Stimulated activated naive B cell treated with anti-CD40 and anti-IgM and Interleukin-4, amounts not matched to agents 10 μg/mL and 1 μg/mL and 100 μg/mL, for 72 hours (primary cell): ENCODE measurements around the gene KIF2A.
A peak's percentile ranks its signal among the peaks of the same experiment; 100 is the strongest.

Experiments
- ATAC-seq, 2 donors: fragments of 150-1000 bp; cut with Tn5 transposase; replicated peaks; 2 replicates each; pipeline ENCODE4 v1.10.0; 2021; ENCODE audit warnings: moderate library complexity in 1 of 2
- DNase-seq: peaks from one replicate; pipeline ENCODE4 v3.0.0; 2021
- H3K27ac Mint-ChIP-seq: one replicate; pipeline ENCODE4 v1.8.0; 2022; ENCODE audit warnings: mild to moderate bottlenecking, mixed read lengths
- H3K27me3 Mint-ChIP-seq, 2 donors: one replicate each; pipeline ENCODE4 v1.8.0; 2022; ENCODE audit warnings: mixed read lengths in 2 of 2
- H3K36me3 Mint-ChIP-seq, 2 donors: one replicate each; pipeline ENCODE4 v1.8.0; 2022; ENCODE audit warnings: mixed read lengths in 2 of 2, mild to moderate bottlenecking in 1 of 2
- H3K4me1 Mint-ChIP-seq, 2 donors: one replicate each; pipeline ENCODE4 v1.8.0; 2022; ENCODE audit warnings: mixed read lengths in 2 of 2, mild to moderate bottlenecking in 1 of 2
- H3K4me3 Mint-ChIP-seq, 2 donors: one replicate each; pipeline ENCODE4 v1.8.0; 2022; ENCODE audit warnings: mild to moderate bottlenecking in 2 of 2, mixed read lengths in 2 of 2, moderate library complexity in 1 of 2
- H3K9me3 Mint-ChIP-seq, 2 donors: one replicate each; pipeline ENCODE4 v1.8.0; 2022; ENCODE audit warnings: mixed read lengths in 2 of 2, mild to moderate bottlenecking in 1 of 2

Gene KIF2A

DNA sequence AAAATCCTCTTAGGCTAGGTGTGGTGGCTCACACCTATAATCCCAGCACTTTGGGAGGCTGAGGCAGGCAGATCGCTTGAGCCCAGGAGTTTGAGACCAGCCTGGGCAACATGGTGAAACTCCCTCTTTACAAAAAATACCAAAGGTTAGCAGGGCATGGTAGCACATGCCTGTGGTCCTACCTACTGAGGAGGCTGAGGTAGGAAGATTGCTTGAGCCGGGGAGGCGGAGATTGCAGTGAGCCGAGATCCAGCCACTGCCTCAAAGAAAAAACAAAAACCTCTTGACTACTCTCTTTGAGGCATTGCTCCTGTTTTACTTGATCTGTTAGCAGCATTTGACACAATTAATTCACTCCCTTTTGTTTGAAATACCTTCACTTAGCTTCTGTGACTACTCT is 20.7 kb downstream of the KIF2A start:
- ATAC-seq: peak in 1 of 2 donors; percentile 6
- H3K9me3 Mint-ChIP-seq: no peaks in the 10 kb centered on the region
- H3K27ac Mint-ChIP-seq: peak overlapping the region; percentile 65
- no peaks in the 10 kb centered on the region for H3K27me3 Mint-ChIP-seq
- no peak overlapping the region for H3K4me3 Mint-ChIP-seq
- H3K4me1 Mint-ChIP-seq: peaks cover 32 to 64% of the 10 kb centered on the region in 2 donors
- peaks cover 18 to 30% of the 10 kb centered on the region in 2 donors for H3K36me3 Mint-ChIP-seq
- DNase-seq: no peak

DNA sequence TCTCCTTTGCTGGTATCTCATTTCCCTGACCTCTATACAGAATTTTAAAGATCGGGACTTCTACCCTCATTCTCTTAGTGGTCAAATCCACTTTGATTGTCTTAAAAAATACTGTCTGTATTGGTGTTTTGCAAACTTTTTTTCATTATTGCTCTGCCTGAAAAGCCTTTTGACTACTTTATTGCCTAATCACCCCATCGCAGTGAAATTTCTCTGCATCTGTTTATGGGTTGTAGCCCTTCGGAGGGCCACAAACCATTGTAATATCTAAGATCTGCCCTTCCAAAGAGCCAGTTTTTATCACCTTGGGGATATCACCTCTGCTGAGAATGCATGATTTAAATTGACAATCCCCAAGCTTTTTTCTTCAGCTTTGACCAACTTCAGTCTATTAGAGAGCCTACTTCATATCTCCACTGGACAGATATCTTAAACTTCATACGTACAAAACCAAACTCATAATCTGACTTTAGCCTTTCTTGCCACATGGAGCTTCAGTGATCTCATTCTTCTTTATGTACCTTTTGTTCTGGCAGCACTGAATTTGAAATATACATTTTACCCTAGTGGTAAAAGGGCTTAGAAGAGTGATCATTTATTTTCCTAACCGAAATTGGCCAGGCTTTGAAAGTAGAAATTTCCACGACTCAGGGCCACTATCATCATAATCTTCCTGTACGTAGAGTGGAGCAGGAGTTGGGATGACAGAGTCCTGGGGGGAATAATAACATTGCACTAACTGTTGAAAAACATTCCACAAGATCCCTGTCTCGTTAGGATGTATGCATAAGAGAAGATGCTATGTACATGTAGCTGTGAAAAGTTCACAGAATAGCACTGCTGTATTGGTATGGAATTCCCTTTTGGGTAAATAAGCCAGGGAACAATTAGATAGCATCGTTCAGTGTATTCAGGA is 21.4 kb downstream of the KIF2A start:
- no peaks in the 10 kb centered on the region for H3K9me3 Mint-ChIP-seq
- DNase-seq (no peak), ATAC-seq (no peak)
- H3K4me1 Mint-ChIP-seq: peaks cover 32 to 64% of the 10 kb centered on the region in 2 donors
- H3K36me3 Mint-ChIP-seq: peaks cover 14 to 27% of the 10 kb centered on the region in 2 donors
- no peaks in the 10 kb centered on the region for H3K27me3 Mint-ChIP-seq
- H3K27ac Mint-ChIP-seq: peak overlapping the region; percentile 65
- H3K4me3 Mint-ChIP-seq: no peak overlapping the region

DNA sequence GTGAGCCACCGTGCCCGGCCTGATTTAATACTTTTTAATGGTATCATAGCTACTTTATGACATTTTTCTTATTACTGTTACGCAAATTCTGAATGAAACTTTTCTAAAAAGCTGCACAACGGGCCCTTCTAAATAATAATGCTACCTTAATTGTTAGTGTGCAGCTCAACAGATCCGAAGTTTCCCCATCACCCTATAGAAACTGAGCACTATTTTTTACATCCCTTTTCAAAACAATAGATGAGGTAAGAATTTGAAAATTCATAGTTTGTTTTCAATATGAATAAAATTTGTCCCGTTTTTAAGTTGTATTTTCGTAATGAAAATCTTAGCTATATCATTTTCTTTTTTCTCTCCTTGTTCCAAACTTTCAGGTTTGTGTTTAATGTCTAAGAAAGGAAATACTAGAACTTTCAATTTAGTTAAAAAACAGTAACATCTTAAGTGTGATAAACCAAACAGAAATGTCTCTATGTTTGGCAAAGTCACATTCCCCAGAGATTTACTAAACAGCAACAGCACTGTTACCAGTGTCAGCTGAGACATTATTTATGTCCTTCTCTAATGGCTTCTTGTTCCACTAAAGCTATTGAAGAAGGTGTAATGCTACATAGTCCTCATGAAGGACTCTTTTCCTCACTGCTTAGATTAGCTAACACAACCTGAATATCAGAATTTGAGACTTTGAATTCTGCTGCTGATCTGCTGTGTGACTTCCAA is 22.9 kb downstream of the KIF2A start:
- H3K27me3 Mint-ChIP-seq: no peaks in the 10 kb centered on the region
- H3K4me3 Mint-ChIP-seq: no peak overlapping the region
- H3K9me3 Mint-ChIP-seq: no peaks in the 10 kb centered on the region
- H3K27ac Mint-ChIP-seq: no peak overlapping the region
- peaks cover 15 to 37% of the 10 kb centered on the region in 2 donors for H3K36me3 Mint-ChIP-seq
- DNase-seq (no peak), ATAC-seq (no peak)
- H3K4me1 Mint-ChIP-seq: peaks cover 37 to 74% of the 10 kb centered on the region in 2 donors

DNA sequence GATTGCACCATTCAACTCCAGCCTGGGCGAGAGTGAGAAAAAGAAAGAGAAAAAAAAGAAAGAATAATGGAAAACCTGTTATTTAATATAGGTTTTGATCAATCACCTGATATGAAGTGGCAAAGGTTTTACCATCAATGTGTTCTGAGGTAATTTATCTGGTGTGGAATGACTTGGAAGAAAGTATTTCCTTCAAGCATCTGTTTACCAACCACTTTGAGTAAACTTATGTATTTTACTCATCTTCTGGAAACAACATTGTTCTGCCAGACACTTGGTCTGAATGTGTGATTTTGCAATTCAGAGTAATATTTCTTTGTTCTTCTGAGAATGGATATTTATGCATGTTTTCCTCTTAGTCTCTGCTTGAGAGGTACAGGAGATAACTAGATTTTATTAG is 24.3 kb downstream of the KIF2A start:
- Mint-ChIP-seq H3K36me3 (peaks cover 20 to 38% of the 10 kb centered on the region in 2 donors), H3K9me3 (no peaks in the 10 kb centered on the region), H3K27ac (peak overlapping the region; percentile 20), H3K4me1 (peaks cover 34 to 74% of the 10 kb centered on the region in 2 donors), H3K4me3 (no peak overlapping the region), H3K27me3 (no peaks in the 10 kb centered on the region)
- DNase-seq: no peak
- ATAC-seq: no peak

DNA sequence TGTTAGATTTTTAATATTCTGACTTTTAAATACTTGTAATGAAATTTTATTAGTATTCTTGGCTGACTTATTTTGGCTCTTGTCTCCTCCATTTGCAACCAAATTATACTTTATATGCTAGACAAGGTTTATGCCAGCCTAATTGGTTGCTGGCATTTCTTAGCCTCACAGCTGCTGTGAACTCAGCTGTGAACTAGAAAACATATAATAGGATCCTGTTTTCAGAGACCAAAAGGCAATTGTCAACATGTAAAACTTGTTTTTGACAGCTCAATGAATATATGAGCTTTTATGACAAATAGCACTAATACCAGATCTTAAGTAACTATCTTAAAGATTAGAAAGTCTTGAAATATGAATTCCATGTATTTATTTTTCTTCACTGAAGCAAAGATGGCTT is 25.9 kb downstream of the KIF2A start:
- no peak for ATAC-seq
- DNase-seq: no peak
- Mint-ChIP-seq H3K4me1 (peaks cover 26 to 67% of the 10 kb centered on the region in 2 donors), H3K9me3 (no peaks in the 10 kb centered on the region), H3K4me3 (no peak overlapping the region), H3K36me3 (peaks cover 19 to 37% of the 10 kb centered on the region in 2 donors), H3K27me3 (no peaks in the 10 kb centered on the region), H3K27ac (no peak overlapping the region)

DNA sequence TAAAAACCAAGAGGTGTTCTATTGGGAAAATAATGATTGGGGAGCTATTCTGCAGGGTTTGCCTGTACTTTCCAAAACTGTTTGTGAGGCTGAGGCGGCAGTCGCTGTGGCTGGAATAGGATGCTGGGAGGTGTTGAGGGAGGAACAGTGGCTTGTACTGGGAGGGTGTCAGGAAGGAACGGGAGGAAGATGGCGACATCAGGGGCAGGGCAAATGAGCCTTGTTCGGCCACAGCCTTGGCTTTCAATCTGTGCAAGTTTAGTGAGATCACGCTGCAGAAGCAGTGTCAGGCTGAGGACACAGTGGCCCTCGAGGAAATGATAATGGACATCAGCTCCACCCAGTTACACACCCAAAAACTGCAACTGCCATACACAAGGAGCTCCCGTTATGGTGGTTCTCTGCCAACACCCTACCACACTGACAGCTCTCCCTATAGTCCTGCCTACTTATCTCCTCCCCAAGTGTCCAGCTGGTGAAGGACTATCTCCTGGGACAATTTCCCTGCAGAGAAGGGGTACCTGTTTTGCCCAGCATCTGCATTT is 27.3 kb downstream of the KIF2A start:
- Mint-ChIP-seq H3K27me3 (no peaks in the 10 kb centered on the region), H3K4me3 (no peak overlapping the region), H3K4me1 (peaks cover 22 to 57% of the 10 kb centered on the region in 2 donors), H3K36me3 (peaks cover 17 to 33% of the 10 kb centered on the region in 2 donors), H3K27ac (no peak overlapping the region), H3K9me3 (no peaks in the 10 kb centered on the region)
- no peak for ATAC-seq
- DNase-seq: no peak

DNA sequence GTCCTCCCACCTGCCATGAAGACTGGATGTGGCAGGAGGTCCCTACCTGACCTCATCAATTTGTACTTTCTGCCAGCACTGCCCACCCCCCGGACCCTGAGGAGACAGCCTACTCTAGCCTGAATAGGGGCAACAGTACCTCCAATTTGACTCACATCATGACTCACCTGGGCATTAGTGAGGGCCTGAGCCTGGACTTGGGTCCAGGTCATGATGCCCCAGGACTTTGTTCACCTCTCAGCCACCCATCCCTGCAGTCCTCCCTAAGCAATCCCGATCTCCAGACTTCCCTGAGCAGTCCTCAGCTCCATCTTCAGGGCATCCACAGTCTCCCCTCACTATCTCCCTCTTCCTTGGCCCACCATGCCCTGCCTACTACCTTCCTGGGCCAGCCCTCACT is 28.1 kb downstream of the KIF2A start:
- no peaks in the 10 kb centered on the region for H3K9me3 Mint-ChIP-seq
- H3K4me3 Mint-ChIP-seq: no peak overlapping the region
- no peak for ATAC-seq
- no peak for DNase-seq
- H3K27ac Mint-ChIP-seq: peak overlapping the region; percentile 48
- H3K4me1 Mint-ChIP-seq: peaks cover 23 to 50% of the 10 kb centered on the region in 2 donors
- H3K36me3 Mint-ChIP-seq: peaks cover 14 to 33% of the 10 kb centered on the region in 2 donors
- H3K27me3 Mint-ChIP-seq: no peaks in the 10 kb centered on the region

DNA sequence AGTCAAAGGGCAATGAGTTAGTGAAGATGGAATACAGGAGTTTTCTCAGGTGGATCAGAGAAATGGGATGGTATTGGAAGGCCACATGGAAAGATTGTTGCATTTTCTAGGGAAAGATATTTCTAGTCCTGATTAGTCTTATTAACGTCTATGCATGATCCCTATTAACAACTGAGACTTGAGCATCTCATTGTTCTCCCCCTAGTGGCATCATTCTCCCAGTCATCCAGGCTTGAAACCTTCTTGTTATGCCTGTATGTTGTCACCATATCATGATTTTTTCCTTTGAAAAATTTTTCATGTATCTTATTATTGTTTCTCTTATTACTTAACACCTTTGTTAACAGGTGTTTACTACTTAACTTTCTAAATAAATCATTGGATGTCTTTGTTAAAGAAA is 34.4 kb downstream of the KIF2A start:
- Mint-ChIP-seq H3K27ac (no peak overlapping the region), H3K36me3 (peaks cover 14 to 35% of the 10 kb centered on the region in 2 donors), H3K9me3 (no peaks in the 10 kb centered on the region), H3K27me3 (no peaks in the 10 kb centered on the region), H3K4me3 (no peak overlapping the region), H3K4me1 (peaks cover 35 to 48% of the 10 kb centered on the region in 2 donors)
- no peak for DNase-seq
- peak in 1 of 2 donors; percentile 31 for ATAC-seq

DNA sequence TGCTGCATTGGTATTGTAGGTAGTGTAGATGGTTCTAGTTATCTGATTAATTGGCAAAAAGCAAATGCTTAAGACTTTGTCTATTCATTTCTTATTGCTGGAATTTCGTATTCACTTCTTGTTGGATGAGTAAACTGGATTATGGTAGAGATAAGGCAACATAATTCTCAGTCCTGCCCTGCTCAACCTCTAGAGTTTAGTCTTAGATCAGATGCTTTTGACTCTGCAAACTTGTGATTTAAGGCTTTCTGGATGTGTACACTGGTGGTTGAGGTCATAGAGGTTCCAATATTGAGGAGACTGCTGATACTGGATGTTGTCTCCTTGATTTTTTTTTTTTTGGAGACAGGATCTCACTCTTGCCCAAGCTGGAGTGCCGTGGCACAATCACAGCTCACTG is 35.0 kb downstream of the KIF2A start:
- Mint-ChIP-seq H3K27me3 (no peaks in the 10 kb centered on the region), H3K4me3 (no peak overlapping the region), H3K9me3 (no peaks in the 10 kb centered on the region), H3K36me3 (peaks cover 14 to 33% of the 10 kb centered on the region in 2 donors), H3K4me1 (peaks cover 34 to 46% of the 10 kb centered on the region in 2 donors), H3K27ac (no peak overlapping the region)
- no peak for DNase-seq
- no peak for ATAC-seq

DNA sequence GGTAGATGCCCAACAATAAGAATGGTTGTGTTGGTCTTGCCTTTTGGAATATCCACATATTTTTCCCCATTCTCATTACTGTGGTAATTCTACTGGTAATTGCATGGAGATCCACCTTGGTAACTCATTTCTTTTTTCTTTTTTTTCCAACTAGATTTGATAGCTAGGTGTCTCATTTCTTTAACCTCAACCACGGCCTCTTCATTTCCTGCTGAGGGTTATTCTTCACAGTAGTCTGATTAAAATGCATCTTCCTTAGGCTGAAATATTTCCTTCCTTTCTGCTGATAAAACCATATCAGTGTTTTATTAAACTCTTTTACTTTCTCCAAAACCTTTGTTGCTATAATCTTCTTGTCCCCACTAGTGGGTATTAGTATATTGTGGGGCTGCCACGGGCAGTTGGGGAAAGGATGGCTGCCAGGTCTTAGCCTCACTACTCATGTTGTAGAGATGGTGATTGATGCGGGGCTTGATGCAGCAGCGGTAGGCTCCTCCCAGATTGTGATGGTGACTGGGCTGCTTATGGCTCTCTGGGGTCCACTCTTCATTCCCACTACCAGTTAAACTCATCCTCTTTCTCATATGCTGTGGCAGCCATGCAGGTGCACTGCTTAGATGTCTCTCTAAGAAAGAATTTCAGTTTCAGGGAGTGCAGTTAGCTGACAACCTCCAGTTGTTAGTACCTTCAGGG is 35.9 kb downstream of the KIF2A start:
- Mint-ChIP-seq H3K27me3 (no peaks in the 10 kb centered on the region), H3K9me3 (no peaks in the 10 kb centered on the region), H3K36me3 (peaks cover 14 to 33% of the 10 kb centered on the region in 2 donors), H3K27ac (peak overlapping the region; percentile 83), H3K4me3 (no peak overlapping the region), H3K4me1 (peaks cover 33 to 39% of the 10 kb centered on the region in 2 donors)
- DNase-seq (no peak), ATAC-seq (peak; percentile 27)

DNA sequence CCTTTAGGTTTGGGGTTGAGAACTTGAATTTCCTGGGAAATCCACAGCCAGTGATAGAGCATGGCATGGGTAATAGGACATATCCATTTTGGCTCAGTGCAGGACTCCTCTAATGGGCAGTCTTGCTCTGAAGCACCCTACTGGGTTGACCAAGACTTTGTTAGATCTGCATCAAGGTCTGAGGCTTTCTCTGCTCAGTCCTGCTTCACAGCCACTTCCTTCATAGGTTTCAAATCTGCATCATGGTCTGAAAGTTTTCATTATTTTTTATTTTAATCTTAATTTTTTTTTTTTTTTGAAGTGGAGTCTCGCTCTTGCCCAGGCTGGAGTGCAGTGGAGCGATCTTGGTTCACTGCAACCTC is 36.5 kb downstream of the KIF2A start:
- peaks cover 33 to 39% of the 10 kb centered on the region in 2 donors for H3K4me1 Mint-ChIP-seq
- H3K27ac Mint-ChIP-seq: no peak overlapping the region
- ATAC-seq (peak; percentile 25 to 27), DNase-seq (no peak)
- H3K9me3 Mint-ChIP-seq: no peaks in the 10 kb centered on the region
- H3K27me3 Mint-ChIP-seq: no peaks in the 10 kb centered on the region
- H3K4me3 Mint-ChIP-seq: no peak overlapping the region
- H3K36me3 Mint-ChIP-seq: peaks cover 14 to 35% of the 10 kb centered on the region in 2 donors

DNA sequence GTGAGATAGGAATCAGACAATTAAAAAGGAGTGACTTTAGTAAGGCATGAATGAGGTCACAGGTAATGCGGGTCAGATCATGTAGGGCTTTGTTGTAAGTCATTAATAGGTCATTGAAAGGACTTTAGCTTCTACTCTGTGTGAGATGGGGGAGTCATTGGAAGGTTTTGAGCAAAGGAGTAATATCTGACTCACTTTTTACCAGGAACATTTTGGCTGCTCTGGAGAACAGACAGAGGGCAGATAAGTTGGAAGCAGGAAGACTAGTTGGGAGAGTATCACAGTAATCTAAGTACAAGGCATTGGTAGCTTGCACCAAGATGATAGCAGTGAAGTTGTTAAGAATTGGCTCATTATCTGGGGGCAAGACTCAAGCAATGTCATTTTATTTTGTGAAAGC is 37.4 kb downstream of the KIF2A start:
- ATAC-seq: no peak
- Mint-ChIP-seq H3K4me1 (peaks cover 33 to 39% of the 10 kb centered on the region in 2 donors), H3K4me3 (no peak overlapping the region), H3K9me3 (no peaks in the 10 kb centered on the region), H3K27ac (peak overlapping the region; percentile 67), H3K27me3 (no peaks in the 10 kb centered on the region), H3K36me3 (peaks cover 14 to 35% of the 10 kb centered on the region in 2 donors)
- no peak for DNase-seq

DNA sequence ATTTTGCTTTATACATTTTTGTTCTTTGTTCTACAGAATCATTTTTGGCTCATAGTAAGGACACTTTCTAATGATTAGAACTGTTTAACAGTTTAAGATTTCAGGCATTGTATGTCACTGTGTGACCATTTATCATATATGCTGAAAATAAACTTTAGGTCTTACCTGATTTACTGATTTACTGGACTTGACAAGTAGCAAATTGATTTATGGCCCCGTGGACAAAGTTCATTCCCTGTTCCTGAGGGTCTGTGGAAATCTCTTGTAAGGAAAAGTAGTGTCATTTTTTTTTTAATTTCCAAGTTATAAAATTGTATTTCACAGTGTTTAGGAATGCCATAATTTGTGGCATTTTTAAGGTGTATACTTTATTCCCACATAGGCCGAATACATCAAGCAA is 40.7 kb downstream of the KIF2A start:
- H3K36me3 Mint-ChIP-seq: peaks cover 15 to 37% of the 10 kb centered on the region in 2 donors
- H3K27me3 Mint-ChIP-seq: no peaks in the 10 kb centered on the region
- DNase-seq (no peak), ATAC-seq (no peak)
- H3K4me1 Mint-ChIP-seq: peaks cover 16 to 24% of the 10 kb centered on the region in 2 donors
- no peaks in the 10 kb centered on the region for H3K9me3 Mint-ChIP-seq
- H3K27ac Mint-ChIP-seq: no peak overlapping the region
- H3K4me3 Mint-ChIP-seq: no peak overlapping the region

DNA sequence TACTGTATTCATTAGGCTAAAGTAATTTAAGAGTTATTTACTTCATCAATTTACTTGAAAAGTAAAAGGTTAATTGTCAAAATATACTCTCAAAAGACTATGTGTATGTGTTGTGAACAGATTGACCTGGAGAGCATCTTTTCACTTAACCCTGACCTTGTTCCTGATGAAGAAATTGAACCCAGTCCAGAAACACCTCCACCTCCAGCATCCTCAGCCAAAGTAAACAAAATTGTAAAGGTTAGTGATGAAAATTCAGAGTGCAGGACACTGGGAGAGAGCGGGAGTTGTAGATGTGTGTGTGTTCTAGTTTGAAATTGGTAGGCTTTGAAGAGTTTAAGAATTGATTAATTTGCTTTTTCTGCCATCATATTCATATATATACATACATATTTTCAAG is 41.9 kb downstream of the KIF2A start:
- Mint-ChIP-seq H3K4me1 (peaks cover 8 to 14% of the 10 kb centered on the region in 2 donors), H3K27ac (peak overlapping the region; percentile 60), H3K27me3 (no peaks in the 10 kb centered on the region), H3K9me3 (no peaks in the 10 kb centered on the region), H3K36me3 (peaks cover 13 to 34% of the 10 kb centered on the region in 2 donors), H3K4me3 (no peak overlapping the region)
- ATAC-seq (no peak), DNase-seq (no peak)
